HG03280 (cell line): ENCODE measurements around the gene ITGB8.

ENCODE experiments used
- ATAC-seq: cut with Tn5 transposase; IDR thresholded peaks from one replicate; pipeline ENCODE4 v1.9.1; 2021; ENCODE audit warnings: mild to moderate bottlenecking, moderate library complexity; ENCODE audit not compliant: unreplicated experiment

Gene ITGB8

DNA sequence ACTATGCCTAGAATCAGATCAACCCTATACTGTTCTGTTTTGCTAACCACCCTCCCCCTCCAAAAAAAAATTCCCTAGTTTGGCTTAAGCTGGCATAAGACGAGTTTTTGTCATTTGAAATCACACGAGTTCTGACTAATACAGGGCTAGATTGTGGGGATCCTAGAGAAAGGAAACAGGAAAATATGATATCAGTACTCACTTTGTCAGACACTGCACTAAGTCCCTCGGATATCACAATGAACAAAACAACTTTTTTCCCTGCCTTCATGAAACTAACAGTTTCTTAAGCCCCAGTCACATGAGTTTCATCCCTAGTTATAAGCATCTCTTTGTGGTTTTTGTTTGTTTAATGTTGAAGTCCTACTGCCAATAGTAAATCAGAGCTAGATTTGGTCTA lies 118.5 kb downstream of the ITGB8 start:
- no peak for ATAC-seq

DNA sequence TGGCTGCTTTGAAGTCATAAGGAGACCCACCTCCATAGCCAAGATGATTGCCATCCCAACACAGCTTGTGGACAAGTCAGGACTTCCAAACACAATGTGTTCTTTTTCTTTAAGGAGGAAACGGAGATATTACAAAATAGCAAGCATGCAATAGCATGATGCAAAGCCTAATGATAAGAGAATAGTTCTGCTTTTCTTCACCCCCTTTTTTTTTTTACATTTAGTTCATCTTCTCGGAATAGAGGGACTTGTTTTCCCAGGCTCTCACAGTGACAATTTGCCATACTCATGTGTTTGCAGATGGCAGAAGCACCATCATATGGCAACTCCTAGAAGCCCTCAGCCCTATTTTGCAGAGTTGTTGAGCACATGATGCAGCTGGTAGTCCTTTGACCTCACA lies 119.8 kb downstream of the ITGB8 start:
- ATAC-seq, result no peak

DNA sequence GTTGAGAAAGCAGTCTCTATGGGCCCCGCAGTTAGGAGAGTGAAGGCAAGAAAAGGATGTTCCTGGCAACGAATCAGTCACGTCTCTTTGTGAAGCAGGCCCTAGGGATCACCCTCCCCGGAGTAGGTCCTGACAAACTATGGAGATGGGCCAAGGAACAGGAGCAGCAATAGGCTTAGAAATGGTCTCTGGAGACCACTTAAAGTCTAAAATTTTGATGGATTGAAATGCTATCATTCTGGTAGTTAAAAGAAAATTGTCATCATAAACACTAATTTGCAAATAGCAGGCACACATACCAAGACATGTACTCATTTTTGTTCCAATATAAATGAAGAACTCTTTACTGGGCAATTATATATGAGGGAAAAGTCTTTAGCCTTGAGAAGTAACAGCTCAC lies 123.5 kb downstream of the ITGB8 start:
- no peak for ATAC-seq

GRCh38 chr7:20456701-20457100 lies 126.0 kb downstream of the ITGB8 start:
- no peak for ATAC-seq

GRCh38 chr7:20458521-20458920 lies 127.8 kb downstream of the ITGB8 start:
- ATAC-seq, result no peak

GRCh38 chr7:20459419-20459818 lies 128.7 kb downstream of the ITGB8 start:
- ATAC-seq, result no peak

- no peak for ATAC-seq
These were observed 134.2 kb downstream of the ITGB8 start for GRCh38 chr7:20464891-20465290.
